Trophoblast cell (in vitro differentiated cells and primary cell): ENCODE results near the gene ODF2.
"Not testable (repeated sequence)": the region's sequence is repeated elsewhere in the genome, so short reads cannot be mapped to it uniquely, and the experiment has no call there.

Source experiments
- DNase-seq, 2 donors: peaks; one replicate each; pipeline ENCODE4 v3.0.0-alpha.2; 2016
- H2AFZ ChIP-seq: 2 replicates; pipeline ENCODE4 v1.6.1; 2013; ENCODE audit warnings: low read length, moderate library complexity, mild to moderate bottlenecking; ENCODE audit not compliant: insufficient read depth, poor library complexity
- H2AK5ac ChIP-seq: 2 replicates; pipeline ENCODE4 v1.6.1; 2013; ENCODE audit warnings: mild to moderate bottlenecking, low read length
- H2BK120ac ChIP-seq: 2 replicates; pipeline ENCODE4 v1.6.1; 2013; ENCODE audit warnings: low read length, mild to moderate bottlenecking, moderate library complexity; ENCODE audit not compliant: insufficient read depth, poor library complexity
- H2BK12ac ChIP-seq: 2 replicates; pipeline ENCODE4 v1.6.1; 2013; ENCODE audit warnings: mild to moderate bottlenecking, low read length, moderate library complexity
- H2BK5ac ChIP-seq: 2 replicates; pipeline ENCODE4 v1.6.1; 2013; ENCODE audit warnings: low read length, low read depth, moderate library complexity, mild to moderate bottlenecking; ENCODE audit not compliant: poor library complexity
- H3K14ac ChIP-seq: 2 replicates; pipeline ENCODE4 v1.6.1; 2013; ENCODE audit warnings: mild to moderate bottlenecking, low read length
- H3K18ac ChIP-seq: 2 replicates; pipeline ENCODE4 v1.6.1; 2013; ENCODE audit warnings: mild to moderate bottlenecking, low read length
- H3K23ac ChIP-seq: 2 replicates; pipeline ENCODE4 v1.6.1; 2013; ENCODE audit warnings: low read length
- H3K27ac ChIP-seq: 2 replicates; pipeline ENCODE4 v1.5.1; 2013; ENCODE audit warnings: low read depth, mild to moderate bottlenecking, inconsistent platforms, low read length, moderate library complexity
- H3K27me3 ChIP-seq: 2 replicates; pipeline ENCODE4 v1.6.1; 2013; ENCODE audit warnings: inconsistent platforms, mild to moderate bottlenecking, low read length, moderate library complexity; ENCODE audit not compliant: insufficient read depth
- H3K36me3 ChIP-seq, 2 experiments: 1 replicate in 1 of 2; 2 replicates in 1 of 2; pipeline ENCODE4 v1.6.1; 2013; ENCODE audit warnings: low read length in 2 of 2, mild to moderate bottlenecking in 2 of 2, moderate library complexity in 1 of 2; ENCODE audit not compliant: insufficient read depth in 2 of 2, control insufficient read depth in 1 of 2
- H3K4ac ChIP-seq: 2 replicates; pipeline ENCODE4 v1.6.1; 2013; ENCODE audit warnings: low read depth, mild to moderate bottlenecking, low read length, moderate library complexity
- H3K4me1 ChIP-seq, 2 experiments: 1 replicate in 1 of 2; 2 replicates in 1 of 2; pipeline ENCODE4 v1.6.1; 2013; ENCODE audit warnings: low read length in 2 of 2, mild to moderate bottlenecking in 2 of 2, moderate library complexity in 1 of 2; ENCODE audit not compliant: insufficient read depth in 2 of 2, control insufficient read depth in 1 of 2
- H3K4me2 ChIP-seq: 2 replicates; pipeline ENCODE4 v1.6.1; 2013; ENCODE audit warnings: inconsistent platforms, mild to moderate bottlenecking, low read length, moderate library complexity
- H3K4me3 ChIP-seq: 2 replicates; pipeline ENCODE4 v1.5.1; 2013; ENCODE audit warnings: mild to moderate bottlenecking, low read depth, low read length, inconsistent platforms
- H3K79me1 ChIP-seq: one replicate; pipeline ENCODE4 v1.6.1; 2013; ENCODE audit warnings: low read length
- H3K79me2 ChIP-seq: 2 replicates; pipeline ENCODE4 v1.6.1; 2013; ENCODE audit warnings: low read length, mild to moderate bottlenecking; ENCODE audit not compliant: control insufficient read depth, insufficient read depth, poor library complexity
- H3K9ac ChIP-seq: 2 replicates; pipeline ENCODE4 v1.6.1; 2013; ENCODE audit warnings: mild to moderate bottlenecking, low read length
- H3K9me3 ChIP-seq: 2 replicates; pipeline ENCODE4 v1.6.1; 2013; ENCODE audit warnings: low read depth, mild to moderate bottlenecking, control low read depth, inconsistent platforms, low read length; ENCODE audit not compliant: insufficient read depth
- H4K12ac ChIP-seq: 2 replicates; pipeline ENCODE4 v1.6.1; 2013; ENCODE audit warnings: low read depth, mild to moderate bottlenecking, low read length, moderate library complexity
- H4K8ac ChIP-seq: 2 replicates; pipeline ENCODE4 v1.6.1; 2013; ENCODE audit warnings: low read depth, mild to moderate bottlenecking, low read length, moderate library complexity
- H4K91ac ChIP-seq: one replicate; pipeline ENCODE4 v1.6.1; 2013; ENCODE audit warnings: low read depth, mild to moderate bottlenecking, low read length, moderate library complexity
- WGBS: extraction: QIAGEN DNeasy Blood & Tissue Kit; methylation state at CpG from one replicate; pipeline ENCODE4 v1.1.7; 2013; ENCODE audit warnings: missing lambda C conversion rate; ENCODE audit not compliant: insufficient read length, insufficient coverage; ENCODE audit errors: extremely low coverage; 5-methylcytosine and 5-hydroxymethylcytosine counted together

Gene ODF2

DNA sequence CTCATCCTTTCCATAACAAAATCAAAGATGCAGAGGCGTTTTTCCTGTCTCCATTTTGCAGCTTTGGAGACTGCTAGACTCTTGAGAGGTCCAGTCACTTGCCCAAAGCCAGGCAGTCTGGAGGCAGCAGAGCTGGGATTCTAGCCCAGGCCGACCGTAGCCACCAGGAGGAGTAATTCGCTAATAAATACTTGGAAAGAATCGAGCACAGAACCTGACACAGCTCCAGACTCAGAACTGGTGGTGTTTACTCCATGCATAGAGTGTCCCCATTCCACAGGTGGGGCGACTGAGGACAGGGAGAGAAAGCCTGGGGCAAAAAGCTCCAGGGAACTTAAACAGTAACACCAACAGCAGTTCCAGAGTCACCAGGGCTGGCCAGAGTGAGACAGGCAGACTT lies 45.8 kb upstream of the ODF2 start:
- Histone ChIP-seq H2AK5ac (no peak overlapping the region), H3K79me1 (peaks cover 5% of the 10 kb centered on the region), H2BK5ac (no peak overlapping the region), H2AFZ (no peak overlapping the region), H3K9ac (no peak overlapping the region), H3K36me3 (no peaks in the 10 kb centered on the region), H3K9me3 (no peaks in the 10 kb centered on the region), H3K4me2 (no peak overlapping the region), H3K27ac (no peak overlapping the region), H3K27me3 (no peaks in the 10 kb centered on the region), H2BK12ac (no peak overlapping the region), H3K4me3 (no peak overlapping the region), H3K23ac (no peak overlapping the region), H4K91ac (no peak overlapping the region), H3K4ac (no peak overlapping the region), H2BK120ac (no peak overlapping the region), H4K8ac (no peak overlapping the region), H3K14ac (no peak overlapping the region), H4K12ac (no peak overlapping the region), H3K79me2 (no peaks in the 10 kb centered on the region), H3K18ac (no peak overlapping the region), H3K4me1 (peaks cover 8 to 12% of the 10 kb centered on the region in 2 experiments)
- WGBS, result no CpG with 5 or more reads among the region's 6 CpGs
- DNase-seq, result peak in 1 of 2 donors; percentile 53

DNA sequence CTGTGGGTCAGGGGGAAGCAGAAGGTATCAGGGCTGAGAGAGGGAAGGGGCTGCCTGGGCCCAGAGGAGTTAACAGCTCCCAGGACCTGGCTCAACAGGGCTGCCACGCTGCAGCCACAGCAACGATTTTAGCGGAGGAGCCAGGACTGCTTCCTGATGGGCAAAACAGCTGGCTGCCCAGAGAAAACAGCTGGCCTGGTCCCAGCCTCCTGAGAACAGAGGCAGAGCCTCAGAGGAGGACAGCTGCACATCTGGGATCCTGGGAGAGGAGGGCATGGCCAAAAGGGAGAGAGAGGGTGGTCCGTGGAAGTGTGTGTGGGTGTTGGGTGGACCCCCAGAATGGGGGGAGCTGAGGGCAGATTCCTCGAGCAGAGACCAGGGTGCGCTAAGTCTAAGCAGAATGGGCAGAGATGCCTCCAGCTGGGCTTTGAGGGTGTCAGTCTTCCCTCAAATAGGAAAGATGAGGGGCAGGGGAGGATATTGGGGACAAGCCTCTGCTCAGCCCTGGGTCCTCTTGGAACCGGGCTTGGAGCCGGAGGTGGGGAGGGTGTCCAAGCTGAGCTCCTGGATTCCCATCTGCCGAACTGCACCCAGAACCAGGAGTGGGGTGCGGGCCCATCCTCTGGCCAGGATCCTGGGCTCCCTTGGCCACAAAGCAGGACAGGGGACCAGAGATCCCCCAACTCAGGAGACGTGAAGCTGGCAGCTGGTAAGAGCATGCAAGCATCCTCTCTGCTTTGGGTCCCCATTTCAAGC lies 44.3 kb upstream of the ODF2 start:
- Histone ChIP-seq H3K4ac (no peak overlapping the region), H3K27me3 (no peaks in the 10 kb centered on the region), H4K8ac (peak overlapping the region; percentile 78), H3K4me3 (peak overlapping the region; percentile 39), H2AFZ (no peak overlapping the region), H3K4me1 (peaks cover 16 to 22% of the 10 kb centered on the region in 2 experiments), H3K9me3 (no peaks in the 10 kb centered on the region), H3K23ac (no peak overlapping the region), H2AK5ac (peak overlapping the region; percentile 63), H2BK120ac (no peak overlapping the region), H3K79me2 (peaks cover 4% of the 10 kb centered on the region), H2BK12ac (peak overlapping the region; percentile 62), H3K18ac (no peak overlapping the region), H3K4me2 (no peak overlapping the region), H2BK5ac (no peak overlapping the region), H3K14ac (no peak overlapping the region), H4K91ac (peak overlapping the region; percentile 21), H4K12ac (peak overlapping the region; percentile 55), H3K27ac (no peak overlapping the region), H3K36me3 (no peaks in the 10 kb centered on the region), H3K9ac (peak overlapping the region; percentile 9), H3K79me1 (peaks cover 15% of the 10 kb centered on the region)
- no peak for DNase-seq
- no CpG with 5 or more reads among the region's 11 CpGs for WGBS

DNA sequence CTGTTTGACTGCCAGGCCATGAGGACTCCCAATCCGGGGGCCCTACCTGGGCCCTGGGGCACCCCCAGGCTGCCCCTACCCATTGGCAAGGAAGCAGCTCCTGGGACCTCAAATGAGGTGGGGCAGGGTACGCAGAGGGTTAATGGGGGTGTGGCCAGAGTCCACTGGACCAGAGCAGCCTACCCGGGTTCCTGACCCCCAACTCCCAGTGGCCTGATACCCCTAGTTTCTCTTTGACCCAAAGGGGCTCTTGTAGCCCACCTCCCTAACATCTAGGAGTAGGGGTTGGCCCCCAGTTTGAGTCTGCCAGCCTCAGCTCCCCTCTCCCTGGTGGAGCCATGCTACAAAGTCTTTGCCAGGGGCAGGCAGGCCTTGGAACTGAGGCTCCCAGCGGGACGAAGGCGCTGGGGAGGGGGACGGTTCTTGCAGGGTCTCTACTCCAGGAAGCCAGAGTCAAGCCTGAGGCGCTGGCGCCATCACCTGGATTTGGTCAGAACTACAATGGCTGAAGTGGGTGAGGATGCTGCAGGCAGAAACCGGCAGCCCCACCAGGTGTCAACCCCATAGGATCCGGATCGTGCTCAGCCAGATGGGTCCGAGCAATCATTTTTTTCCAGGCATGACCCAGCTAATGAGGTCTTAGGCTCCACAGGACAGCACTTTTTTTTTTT lies 43.6 kb upstream of the ODF2 start:
- no peak overlapping the region for H2BK5ac ChIP-seq
- H3K18ac ChIP-seq, result no peak overlapping the region
- DNase-seq, result peak; percentile 36 to 64
- H3K4me2 ChIP-seq, result no peak overlapping the region
- no peak overlapping the region for H3K23ac ChIP-seq
- H3K27ac ChIP-seq, result no peak overlapping the region
- no peak overlapping the region for H3K4ac ChIP-seq
- peak overlapping the region; percentile 75 for H4K12ac ChIP-seq
- no CpG with 5 or more reads among the region's 13 CpGs for WGBS
- peak overlapping the region; percentile 73 for H3K14ac ChIP-seq
- H2AK5ac ChIP-seq, result peak overlapping the region; percentile 59
- H2AFZ ChIP-seq, result peak overlapping the region; percentile 66
- peaks cover 4% of the 10 kb centered on the region for H3K79me2 ChIP-seq
- H3K36me3 ChIP-seq, result no peaks in the 10 kb centered on the region
- peak overlapping the region; percentile 57 for H4K91ac ChIP-seq
- no peak overlapping the region for H3K4me3 ChIP-seq
- no peaks in the 10 kb centered on the region for H3K27me3 ChIP-seq
- no peak overlapping the region for H3K9ac ChIP-seq
- H3K9me3 ChIP-seq, result no peaks in the 10 kb centered on the region
- peak overlapping the region; percentile 54 for H2BK120ac ChIP-seq
- peak overlapping the region; percentile 78 for H4K8ac ChIP-seq
- peak overlapping the region; percentile 65 for H2BK12ac ChIP-seq
- peaks cover 23 to 24% of the 10 kb centered on the region in 2 experiments for H3K4me1 ChIP-seq
- peaks cover 22% of the 10 kb centered on the region for H3K79me1 ChIP-seq

DNA sequence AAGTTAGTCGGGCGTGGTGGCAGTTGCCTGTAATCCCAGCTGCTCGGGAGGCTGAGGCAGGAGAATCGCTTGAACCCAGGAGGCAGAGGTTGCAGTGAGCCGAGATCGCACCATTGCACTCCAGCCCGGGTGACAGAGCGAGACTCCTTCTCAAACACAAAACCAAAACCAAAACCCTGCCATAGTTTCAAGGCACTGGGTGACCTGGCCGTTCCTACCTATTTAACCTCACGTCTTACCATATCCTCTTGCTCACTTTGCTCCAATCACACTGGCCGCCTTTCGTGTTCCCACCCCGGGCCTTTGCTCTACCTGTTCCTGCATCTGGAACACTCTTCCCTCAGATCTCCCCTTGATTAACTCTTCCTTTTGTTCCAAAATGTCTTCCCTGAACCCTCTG lies 42.1 kb upstream of the ODF2 start:
- not testable (repeated sequence) for DNase-seq, H3K9ac ChIP-seq, H3K36me3 ChIP-seq, H3K14ac ChIP-seq, H3K27me3 ChIP-seq, H3K4me2 ChIP-seq, H3K4ac ChIP-seq, H2AFZ ChIP-seq, H3K4me3 ChIP-seq, H3K27ac ChIP-seq, H4K8ac ChIP-seq, H3K9me3 ChIP-seq, H4K12ac ChIP-seq, H2BK5ac ChIP-seq, H3K23ac ChIP-seq, H2AK5ac ChIP-seq, H3K18ac ChIP-seq, H3K79me2 ChIP-seq
- H2BK120ac ChIP-seq, result peak overlapping the region; percentile 33
- peak overlapping the region; percentile 73 for H2BK12ac ChIP-seq
- H3K79me1 ChIP-seq, result peaks cover 25% of the 10 kb centered on the region
- no CpG with 5 or more reads among the region's 13 CpGs for WGBS
- peaks cover 24% of the 10 kb centered on the region in 2 experiments for H3K4me1 ChIP-seq
- peak overlapping the region; percentile 21 for H4K91ac ChIP-seq
